Nephron (organoid): ENCODE results near the gene KCNJ15.

ENCODE experiments used
- H3K27ac Mint-ChIP-seq, 3 experiments: 2 replicates each; pipeline ENCODE4 v1.8.0; 2020; ENCODE audit warnings: mixed read lengths in 3 of 3, mild to moderate bottlenecking in 2 of 3, moderate library complexity in 1 of 3
- H3K27me3 Mint-ChIP-seq: 2 replicates; pipeline ENCODE4 v1.8.0; 2021; ENCODE audit warnings: low read depth, mild to moderate bottlenecking, moderate library complexity, mixed read lengths
- H3K36me3 Mint-ChIP-seq: 2 replicates; pipeline ENCODE4 v1.8.0; 2020; ENCODE audit warnings: low read depth, mixed read lengths
- H3K4me1 Mint-ChIP-seq: 2 replicates; pipeline ENCODE4 v1.8.0; 2020; ENCODE audit warnings: mixed read lengths
- H3K4me3 Mint-ChIP-seq, 3 experiments: 2 replicates each; pipeline ENCODE4 v1.8.0; 2020; ENCODE audit warnings: mild to moderate bottlenecking in 3 of 3, mixed read lengths in 3 of 3, moderate library complexity in 2 of 3
- H3K9me3 Mint-ChIP-seq: 2 replicates; pipeline ENCODE4 v1.8.0; 2020; ENCODE audit warnings: mixed read lengths
- CTCF ChIP-seq, 3 experiments: fragments of 200-600 bp; sonication (generic); IDR thresholded peaks; one replicate each; pipeline ENCODE4 v1.5.0; 2021; ENCODE audit warnings: antibody characterized with exemption in 3 of 3; ENCODE audit not compliant: unreplicated experiment in 3 of 3

Gene KCNJ15

GRCh38 chr21:38267136-38267755 is 10.5 kb downstream of the KCNJ15 start:
- H3K27me3 Mint-ChIP-seq: peaks cover 9% of the 10 kb centered on the region
- peaks cover 35% of the 10 kb centered on the region for H3K4me1 Mint-ChIP-seq
- H3K36me3 Mint-ChIP-seq: peaks cover 8% of the 10 kb centered on the region
- no peak for TF ChIP-seq CTCF (IDR thresholded peaks at IDR 0.05; ENCODE audit: unreplicated experiment in 3 of 3)
- H3K4me3 Mint-ChIP-seq: peak overlapping the region in 1 of 3 experiments; percentile 3
- H3K27ac Mint-ChIP-seq: peak overlapping the region in 2 of 3 experiments; percentile 11 to 70
- H3K9me3 Mint-ChIP-seq: no peaks in the 10 kb centered on the region

GRCh38 chr21:38267991-38268863 is 11.4 kb downstream of the KCNJ15 start:
- no peak overlapping the region for H3K4me3 Mint-ChIP-seq
- TF ChIP-seq CTCF (IDR thresholded peaks at IDR 0.05; ENCODE audit: unreplicated experiment in 3 of 3): no peak
- H3K36me3 Mint-ChIP-seq: peaks cover 8% of the 10 kb centered on the region
- H3K9me3 Mint-ChIP-seq: no peaks in the 10 kb centered on the region
- peaks cover 9% of the 10 kb centered on the region for H3K27me3 Mint-ChIP-seq
- H3K4me1 Mint-ChIP-seq: peaks cover 35% of the 10 kb centered on the region
- H3K27ac Mint-ChIP-seq: peak overlapping the region in 2 of 3 experiments; percentile 28 to 70

- peaks cover 4% of the 10 kb centered on the region for H3K36me3 Mint-ChIP-seq
- peaks cover 35% of the 10 kb centered on the region for H3K4me1 Mint-ChIP-seq
- peak overlapping the region; percentile 45 to 76 (median 70) for H3K27ac Mint-ChIP-seq
- H3K27me3 Mint-ChIP-seq: peaks cover 10% of the 10 kb centered on the region
- no peak overlapping the region for H3K4me3 Mint-ChIP-seq
- no peaks in the 10 kb centered on the region for H3K9me3 Mint-ChIP-seq
- no peak for TF ChIP-seq CTCF (IDR thresholded peaks at IDR 0.05; ENCODE audit: unreplicated experiment in 3 of 3)
Observed at GRCh38 chr21:38268864-38269575, 12.2 kb downstream of the KCNJ15 start.

- Mint-ChIP-seq H3K4me1 (peaks cover 33% of the 10 kb centered on the region), H3K36me3 (peaks cover 10% of the 10 kb centered on the region), H3K9me3 (no peaks in the 10 kb centered on the region), H3K4me3 (no peak overlapping the region), H3K27me3 (peaks cover 12% of the 10 kb centered on the region), H3K27ac (peak overlapping the region; percentile 45 to 76 (median 64))
- no peak for TF ChIP-seq CTCF (IDR thresholded peaks at IDR 0.05; ENCODE audit: unreplicated experiment in 3 of 3)
Observed at GRCh38 chr21:38269576-38269936, 12.8 kb downstream of the KCNJ15 start.

GRCh38 chr21:38272215-38272614 is 15.4 kb downstream of the KCNJ15 start:
- Mint-ChIP-seq H3K4me3 (peak overlapping the region in 1 of 3 experiments; percentile 52), H3K27ac (peak overlapping the region in 1 of 3 experiments; percentile 70), H3K9me3 (no peaks in the 10 kb centered on the region), H3K36me3 (peaks cover 19% of the 10 kb centered on the region), H3K4me1 (peaks cover 27% of the 10 kb centered on the region), H3K27me3 (peaks cover 12% of the 10 kb centered on the region)
- TF ChIP-seq CTCF (IDR thresholded peaks at IDR 0.05; ENCODE audit: unreplicated experiment in 3 of 3): no peak
